Stomach (tissue), 9 donors: ENCODE measurements around the gene RIMS1. TPM values are rescaled to one million over a fixed set of nuclear protein-coding genes. Genes with fewer than 3 reads are reported as not detected.

ENCODE experiments used
- DNase-seq, 2 donors: peaks; one replicate each; pipeline versions ENCODE4 v3.0.0 to v3.0.0-alpha.2; 2013 to 2019
- H3K27ac ChIP-seq, 5 donors: fragments of 200-600 bp in 4 of 5; sonication (generic) in 4 of 5; one replicate each; pipeline ENCODE4 v1.5.1; 2013 to 2019; ENCODE audit warnings: mild to moderate bottlenecking in 1 of 5, moderate library complexity in 1 of 5
- H3K27me3 ChIP-seq, 3 donors: fragments of 200-600 bp; sonication (generic); one replicate each; pipeline ENCODE4 v1.5.1; 2017 to 2019; ENCODE audit warnings: mixed run types in 1 of 3
- H3K36me3 ChIP-seq, 4 donors: fragments of 200-600 bp; sonication (generic); 1 replicate in 3 of 4; 2 replicates in 1 of 4; pipeline ENCODE4 v1.5.1; 2016 to 2019
- H3K4me1 ChIP-seq, 4 donors: fragments of 200-600 bp; sonication (generic); one replicate each; pipeline ENCODE4 v1.5.1; 2016 to 2019
- H3K4me3 ChIP-seq, 4 donors: fragments of 200-600 bp; sonication (generic) in 3 of 4; one replicate each; pipeline ENCODE4 v1.5.1; 2016 to 2019; ENCODE audit warnings: mild to moderate bottlenecking in 1 of 4
- H3K9me3 ChIP-seq, 4 donors: fragments of 200-600 bp; sonication (generic); one replicate each; pipeline ENCODE4 v1.5.1; 2016 to 2019
- EP300 ChIP-seq: sonication (generic); formaldehyde crosslinking; IDR thresholded peaks from one replicate; pipeline ENCODE4 v1.6.1; 2017; ENCODE audit warnings: antibody characterized with exemption
- POLR2A ChIP-seq, 4 donors: fragments of 450-650 bp; IDR thresholded peaks; one replicate each; pipeline ENCODE4 v1.6.1; 2016; ENCODE audit warnings: antibody characterized with exemption in 4 of 4, control low read depth in 2 of 4, mild to moderate bottlenecking in 1 of 4, moderate library complexity in 1 of 4
- POLR2AphosphoS5 ChIP-seq, 3 donors: sonication (generic); formaldehyde crosslinking; IDR thresholded peaks; one replicate each; pipeline ENCODE4 v1.6.1; 2016; ENCODE audit warnings: antibody characterized with exemption in 3 of 3
- WGBS, 5 donors: extraction: QIAGEN DNeasy Blood & Tissue Kit in 3 of 5; methylation state at CpG; one replicate each; pipeline versions ENCODE4 v1.1.5 to v1.1.7; 2013 to 2018; 5-methylcytosine and 5-hydroxymethylcytosine counted together
- intact Hi-C: fragments of 100-400 bp; cut with DNase I; formaldehyde crosslinking; loops from one replicate; pipeline ENCODE4 v1.15.1; 2023; ENCODE audit warnings: low total_unique reads
- polyA plus RNA-seq, 3 donors: library from polyadenylated mRNA; stranded (reverse); fragments of 200-250 nt; gene quantifications; one replicate each; pipeline ENCODE4 v1.2.3, GENCODE V29; 2013
- total RNA-seq, 5 donors: library from RNA; depleted of rRNA; stranded (reverse); fragments of >200 nt; gene quantifications; one replicate each; pipeline versions ENCODE4 v1.1.0 to v1.2.3, GENCODE V29; 2014 to 2016
- TF ChIP-seq, protein P1 (sequence below), 7 experiments: fragments of 450-650 bp in 4 of 7; fragments of 200-600 bp in 3 of 7; sonication (generic) in 3 of 7; IDR thresholded peaks; one replicate each; pipeline ENCODE4 v1.5.1; 2016 to 2019; ENCODE audit warnings: antibody characterized with exemption in 7 of 7, control low read depth in 2 of 7, mild to moderate bottlenecking in 1 of 7
- donor health status: healthy with polysubstance abuse.
- donor health status: Bipolar disorder and iron deficiency.
- donor health status: healthy.

The RIMS1 gene
- total and polyA plus RNA-seq, 8 donors: 0.13 to 45.2 (median 5.1) TPM

- no peaks in the 10 kb centered on the region for H3K27me3 ChIP-seq
- H3K9me3 ChIP-seq: no peaks in the 10 kb centered on the region
- WGBS, 5 donors: 19 to 44% (median 31%) methylated on average over 1 of the region's 1 CpG
- H3K36me3 ChIP-seq: no peaks in the 10 kb centered on the region
- no peak overlapping the region for H3K27ac ChIP-seq
- no peak for TF ChIP-seq EP300
- TF ChIP-seq, protein P1, sequence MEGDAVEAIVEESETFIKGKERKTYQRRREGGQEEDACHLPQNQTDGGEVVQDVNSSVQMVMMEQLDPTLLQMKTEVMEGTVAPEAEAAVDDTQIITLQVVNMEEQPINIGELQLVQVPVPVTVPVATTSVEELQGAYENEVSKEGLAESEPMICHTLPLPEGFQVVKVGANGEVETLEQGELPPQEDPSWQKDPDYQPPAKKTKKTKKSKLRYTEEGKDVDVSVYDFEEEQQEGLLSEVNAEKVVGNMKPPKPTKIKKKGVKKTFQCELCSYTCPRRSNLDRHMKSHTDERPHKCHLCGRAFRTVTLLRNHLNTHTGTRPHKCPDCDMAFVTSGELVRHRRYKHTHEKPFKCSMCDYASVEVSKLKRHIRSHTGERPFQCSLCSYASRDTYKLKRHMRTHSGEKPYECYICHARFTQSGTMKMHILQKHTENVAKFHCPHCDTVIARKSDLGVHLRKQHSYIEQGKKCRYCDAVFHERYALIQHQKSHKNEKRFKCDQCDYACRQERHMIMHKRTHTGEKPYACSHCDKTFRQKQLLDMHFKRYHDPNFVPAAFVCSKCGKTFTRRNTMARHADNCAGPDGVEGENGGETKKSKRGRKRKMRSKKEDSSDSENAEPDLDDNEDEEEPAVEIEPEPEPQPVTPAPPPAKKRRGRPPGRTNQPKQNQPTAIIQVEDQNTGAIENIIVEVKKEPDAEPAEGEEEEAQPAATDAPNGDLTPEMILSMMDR (IDR thresholded peaks at IDR 0.05): no peak
- TF ChIP-seq POLR2AphosphoS5 (IDR thresholded peaks at IDR 0.05): no peak
- no peak for TF ChIP-seq POLR2A (IDR thresholded peaks at IDR 0.05)
- DNase-seq: no peak
- H3K4me3 ChIP-seq: no peak overlapping the region
- intact Hi-C loops: no loop called here
- no peaks in the 10 kb centered on the region for H3K4me1 ChIP-seq
Observed at GRCh38 chr6:72094506-72094905, 208.2 kb downstream of the RIMS1 start.

DNA sequence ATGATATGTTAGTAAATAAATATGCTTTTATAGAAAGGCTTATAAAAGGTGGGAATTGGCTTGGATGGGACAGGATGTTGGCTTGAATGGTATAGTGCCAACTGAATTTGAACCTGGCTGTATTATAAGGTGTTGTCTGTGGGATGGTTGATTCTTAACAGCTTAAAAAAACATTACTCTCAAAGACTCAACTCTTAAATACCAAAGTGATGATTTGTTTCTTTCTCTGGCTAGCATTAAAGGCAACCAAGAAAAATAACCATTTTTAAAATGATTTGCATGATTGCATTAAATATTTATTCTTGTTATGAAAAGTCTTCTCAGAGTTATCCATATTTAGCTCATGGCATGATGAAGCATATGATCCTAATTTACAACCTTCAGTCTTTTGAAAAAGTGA is 216.2 kb downstream of the RIMS1 start:
- Histone ChIP-seq H3K4me3 (no peak overlapping the region), H3K36me3 (no peaks in the 10 kb centered on the region), H3K9me3 (no peaks in the 10 kb centered on the region), H3K27ac (no peak overlapping the region), H3K27me3 (no peaks in the 10 kb centered on the region), H3K4me1 (no peaks in the 10 kb centered on the region)
- no peak for DNase-seq
- TF ChIP-seq POLR2A (IDR thresholded peaks at IDR 0.05) (no peak), POLR2AphosphoS5 (IDR thresholded peaks at IDR 0.05) (no peak), EP300 (no peak)
- TF ChIP-seq, protein P1 (IDR thresholded peaks at IDR 0.05): no peak
- intact Hi-C loops: no loop called here

- no peak overlapping the region for H3K4me3 ChIP-seq
- no peaks in the 10 kb centered on the region for H3K4me1 ChIP-seq
- intact Hi-C loops: no loop called here
- H3K27ac ChIP-seq: no peak overlapping the region
- no peaks in the 10 kb centered on the region for H3K27me3 ChIP-seq
- no peaks in the 10 kb centered on the region for H3K9me3 ChIP-seq
- no peak for TF ChIP-seq POLR2A (IDR thresholded peaks at IDR 0.05)
- no peak for TF ChIP-seq POLR2AphosphoS5 (IDR thresholded peaks at IDR 0.05)
- TF ChIP-seq EP300: no peak
- WGBS, 5 donors: 53 to 67% (median 65%) methylated on average over 2 of the region's 2 CpGs
- no peak for DNase-seq
- no peaks in the 10 kb centered on the region for H3K36me3 ChIP-seq
Observed at GRCh38 chr6:72111611-72112010, 225.3 kb downstream of the RIMS1 start.

DNA sequence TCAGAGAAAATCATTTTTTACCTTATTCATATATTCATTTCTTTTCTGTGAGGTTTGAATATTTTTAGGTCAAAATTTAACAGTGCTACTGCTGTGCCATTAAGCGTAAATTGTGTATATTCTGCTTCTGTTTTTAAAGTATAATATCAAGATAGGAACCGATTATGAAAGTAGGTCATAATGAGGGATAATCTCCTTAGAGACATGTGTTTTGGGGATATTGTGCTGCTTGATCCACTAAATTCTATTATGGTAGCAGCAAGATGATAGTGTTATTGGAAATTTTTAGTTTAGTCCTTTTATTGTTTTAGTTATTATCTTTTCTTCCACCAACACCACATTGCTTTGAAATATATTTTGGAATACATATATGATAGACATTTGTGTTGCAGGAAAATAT is 244.0 kb downstream of the RIMS1 start:
- Histone ChIP-seq H3K4me3 (no peak overlapping the region), H3K27ac (no peak overlapping the region), H3K4me1 (no peaks in the 10 kb centered on the region), H3K27me3 (no peaks in the 10 kb centered on the region), H3K36me3 (no peaks in the 10 kb centered on the region), H3K9me3 (peaks cover 0 to 9% (median 3%) of the 10 kb centered on the region in 4 donors)
- 78 to 89% (median 87%) methylated on average over 2 of the region's 2 CpGs for WGBS, 5 donors
- TF ChIP-seq, protein P1 (IDR thresholded peaks at IDR 0.05): no peak
- TF ChIP-seq POLR2A (IDR thresholded peaks at IDR 0.05) (no peak), POLR2AphosphoS5 (IDR thresholded peaks at IDR 0.05) (no peak), EP300 (no peak)
- DNase-seq: no peak
- intact Hi-C loops: no loop called here

GRCh38 chr6:72132427-72132826 is 246.1 kb downstream of the RIMS1 start:
- TF ChIP-seq EP300 (no peak), POLR2A (IDR thresholded peaks at IDR 0.05) (no peak), POLR2AphosphoS5 (IDR thresholded peaks at IDR 0.05) (no peak)
- TF ChIP-seq, protein P1 (IDR thresholded peaks at IDR 0.05): no peak
- Histone ChIP-seq H3K9me3 (no peaks in the 10 kb centered on the region), H3K27ac (no peak overlapping the region), H3K36me3 (no peaks in the 10 kb centered on the region), H3K4me1 (no peaks in the 10 kb centered on the region), H3K4me3 (no peak overlapping the region), H3K27me3 (no peaks in the 10 kb centered on the region)
- intact Hi-C loops: no loop called here
- WGBS, 5 donors: 83 to 98% (median 92%) methylated on average over 1 of the region's 1 CpG
- DNase-seq: no peak
